GM13977 (cell line): ENCODE measurements around the gene HECW1.

Experiments
- DNase-seq: peaks from one replicate; pipeline ENCODE4 v3.0.0; 2012; ENCODE audit warnings: low spot score
- in situ Hi-C: fragments of 300-500 bp; cut with MboI; formaldehyde crosslinking; loops from one replicate; pipeline ENCODE4 v1.12.0; 2022; ENCODE audit warnings: low sequenced_read_pairs, low pct_unique_long_range_greater_than_20kb, mixed read lengths, inconsistent platforms; ENCODE audit not compliant: unreplicated experiment
- TF ChIP-seq, protein P1 (sequence below): IDR thresholded peaks from 2 replicates; pipeline ENCODE4 v1.5.1; 2012; ENCODE audit warnings: mild to moderate bottlenecking, control low read depth; ENCODE audit not compliant: insufficient read depth; ENCODE audit errors: extremely low read depth, missing control alignments

HECW1 gene

DNA sequence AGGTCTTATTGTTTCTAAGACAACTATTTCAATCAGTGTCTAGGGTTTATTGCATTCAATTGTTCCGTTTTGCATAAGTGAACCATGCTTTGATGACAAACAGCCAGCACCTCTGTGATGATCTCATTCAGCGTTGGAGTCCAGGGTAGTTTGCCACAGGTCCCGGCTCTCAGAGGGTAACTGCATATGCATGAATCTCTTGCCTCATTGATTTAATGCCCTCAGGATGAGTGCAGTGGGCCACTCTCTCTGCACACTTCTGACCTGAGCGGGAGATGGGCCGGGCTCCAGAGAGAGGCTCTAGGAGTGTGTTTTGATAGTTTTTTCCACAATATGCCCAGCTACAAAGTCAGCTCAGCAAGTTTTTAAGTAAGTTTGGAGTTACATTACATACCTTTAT, 83.9 kb downstream of the HECW1 start:
- TF ChIP-seq, protein P1, sequence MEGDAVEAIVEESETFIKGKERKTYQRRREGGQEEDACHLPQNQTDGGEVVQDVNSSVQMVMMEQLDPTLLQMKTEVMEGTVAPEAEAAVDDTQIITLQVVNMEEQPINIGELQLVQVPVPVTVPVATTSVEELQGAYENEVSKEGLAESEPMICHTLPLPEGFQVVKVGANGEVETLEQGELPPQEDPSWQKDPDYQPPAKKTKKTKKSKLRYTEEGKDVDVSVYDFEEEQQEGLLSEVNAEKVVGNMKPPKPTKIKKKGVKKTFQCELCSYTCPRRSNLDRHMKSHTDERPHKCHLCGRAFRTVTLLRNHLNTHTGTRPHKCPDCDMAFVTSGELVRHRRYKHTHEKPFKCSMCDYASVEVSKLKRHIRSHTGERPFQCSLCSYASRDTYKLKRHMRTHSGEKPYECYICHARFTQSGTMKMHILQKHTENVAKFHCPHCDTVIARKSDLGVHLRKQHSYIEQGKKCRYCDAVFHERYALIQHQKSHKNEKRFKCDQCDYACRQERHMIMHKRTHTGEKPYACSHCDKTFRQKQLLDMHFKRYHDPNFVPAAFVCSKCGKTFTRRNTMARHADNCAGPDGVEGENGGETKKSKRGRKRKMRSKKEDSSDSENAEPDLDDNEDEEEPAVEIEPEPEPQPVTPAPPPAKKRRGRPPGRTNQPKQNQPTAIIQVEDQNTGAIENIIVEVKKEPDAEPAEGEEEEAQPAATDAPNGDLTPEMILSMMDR, result no peak
- in situ Hi-C loops, result no loop called here
- no peak for DNase-seq

DNA sequence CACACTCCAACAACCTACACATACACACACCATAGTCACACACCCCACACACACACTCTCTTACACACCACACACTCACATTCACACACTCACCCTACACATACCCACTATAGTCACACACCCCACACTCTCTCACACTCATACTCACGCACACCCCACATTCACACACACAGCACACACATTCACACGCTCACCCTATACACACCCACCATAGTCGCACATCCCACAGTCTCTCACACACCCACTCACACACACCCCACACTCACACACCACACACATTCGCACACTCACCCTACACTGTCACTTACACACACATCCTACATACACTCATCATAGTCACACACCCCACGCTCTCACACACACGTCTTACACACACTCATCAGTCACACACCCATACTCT, 85.6 kb downstream of the HECW1 start:
- DNase-seq, result no peak
- TF ChIP-seq, protein P1, result no peak
- in situ Hi-C loops, result no loop called here

DNA sequence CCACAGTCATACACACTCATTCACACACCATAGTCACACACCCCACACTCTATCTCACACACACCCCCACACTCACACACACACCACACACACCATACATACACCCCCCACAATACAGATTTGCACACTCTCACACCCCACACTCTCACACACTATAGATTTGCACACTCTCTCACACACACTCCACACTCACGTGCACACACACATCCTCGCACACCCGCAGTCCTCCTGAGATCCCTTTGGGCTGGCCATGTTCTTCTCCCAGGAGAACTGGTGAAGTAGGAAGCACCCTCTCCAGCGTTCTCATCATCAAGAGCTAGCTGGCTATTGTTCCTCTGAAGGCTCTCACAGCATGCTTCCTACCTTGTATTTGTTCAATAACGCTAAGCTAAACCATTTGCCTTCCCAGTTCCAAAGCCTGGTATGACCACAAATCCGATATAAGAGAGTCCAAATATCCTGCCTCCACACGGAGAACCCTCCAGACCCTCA, 86.2 kb downstream of the HECW1 start:
- in situ Hi-C loops, result no loop called here

DNA sequence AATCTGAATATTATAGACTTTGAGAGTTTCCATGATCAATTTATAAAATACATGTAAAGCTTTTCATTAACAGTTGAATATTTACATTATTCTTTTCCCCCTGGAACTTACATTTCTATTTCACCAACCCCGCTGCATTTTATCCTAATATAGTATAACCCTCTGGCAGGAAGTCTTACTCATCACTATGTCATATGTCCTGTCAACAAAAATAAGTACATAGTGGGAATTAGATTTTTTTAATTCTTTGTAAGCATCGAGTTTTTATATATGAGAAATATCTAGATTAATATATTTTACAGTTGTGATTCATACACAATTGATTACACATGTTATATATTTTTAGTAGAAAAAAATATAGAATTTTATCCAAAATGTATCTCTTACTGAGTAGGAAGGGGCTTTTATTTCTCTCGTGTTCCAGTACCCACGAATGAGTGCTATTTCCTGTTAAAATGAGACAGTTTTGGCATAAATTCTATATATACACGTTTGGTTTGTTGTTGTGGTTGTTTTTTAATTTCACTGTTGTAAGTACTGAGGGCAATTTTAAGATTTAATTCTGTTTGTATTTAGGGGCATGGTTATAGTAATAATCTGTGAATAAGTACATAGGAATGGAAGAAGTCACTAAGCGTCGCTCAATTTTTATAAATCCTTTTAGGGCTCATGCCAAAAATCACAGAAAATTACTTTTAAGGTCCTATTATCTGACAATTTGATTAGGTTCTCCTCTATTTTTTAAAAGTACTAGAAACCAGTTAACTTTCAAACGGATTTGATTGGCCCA, 87.1 kb downstream of the HECW1 start:
- TF ChIP-seq, protein P1, result no peak
- no peak for DNase-seq
- in situ Hi-C loops, result no loop called here

More for the DNA sequence above, 86.2 kb downstream of the HECW1 start:
- TF ChIP-seq, protein P1, result no peak
- no peak for DNase-seq

DNA sequence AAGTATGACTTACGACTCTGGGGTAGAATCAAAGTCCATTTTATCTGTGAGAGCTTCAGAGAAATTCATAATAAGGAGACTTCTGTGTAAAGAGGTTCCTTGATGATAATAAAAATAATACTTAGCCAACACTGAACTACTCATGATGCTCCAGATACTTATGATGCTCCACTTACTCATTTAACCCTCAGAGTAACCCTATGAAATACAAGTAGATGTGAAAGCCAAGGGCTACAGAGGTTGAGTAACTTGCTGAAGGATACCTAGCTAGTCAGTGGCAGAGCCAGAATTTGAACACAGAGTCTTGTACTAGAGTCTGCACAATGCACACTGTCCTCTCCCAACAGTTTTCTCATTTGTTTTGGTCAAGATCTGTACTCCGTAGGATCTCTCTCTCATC, 89.5 kb downstream of the HECW1 start:
- no peak for DNase-seq
- in situ Hi-C loops, result no loop called here
- TF ChIP-seq, protein P1, result no peak

DNA sequence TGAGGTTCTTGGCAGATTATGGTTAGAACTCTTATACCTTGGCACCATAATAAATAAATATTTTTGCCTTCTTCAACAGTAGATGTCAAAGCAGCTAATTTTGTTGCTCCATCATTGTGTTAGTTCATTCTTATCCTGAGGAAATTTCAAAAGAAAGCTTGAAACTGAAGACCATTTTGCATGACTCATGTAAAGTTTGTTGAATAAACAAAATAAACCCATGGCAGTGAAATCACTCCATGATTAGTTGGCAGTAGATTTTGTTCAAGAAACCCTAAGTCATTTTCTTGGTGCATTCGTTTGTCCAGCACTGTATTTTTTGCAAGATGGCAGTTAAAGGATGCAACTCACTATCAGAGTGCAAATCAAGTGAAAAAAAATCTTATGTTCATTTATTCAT, 91.6 kb downstream of the HECW1 start:
- in situ Hi-C loops, result no loop called here
- TF ChIP-seq, protein P1, result no peak
- no peak for DNase-seq
